Amygdala (tissue), 56 donors: ENCODE results near the gene KRT71.

Experiments used
- DNase-seq, 56 donors: peaks; one replicate each; lab custom pipeline; 2025; lab: John Stamatoyannopoulos, UW

Gene KRT71

GRCh38 chr12:52577316-52577715 is 24.4 kb upstream of the KRT71 start:
- DNase-seq, result no peak

- DNase-seq, result no peak
Measured at GRCh38 chr12:52575948-52576347, 23.0 kb upstream of the KRT71 start.

DNA sequence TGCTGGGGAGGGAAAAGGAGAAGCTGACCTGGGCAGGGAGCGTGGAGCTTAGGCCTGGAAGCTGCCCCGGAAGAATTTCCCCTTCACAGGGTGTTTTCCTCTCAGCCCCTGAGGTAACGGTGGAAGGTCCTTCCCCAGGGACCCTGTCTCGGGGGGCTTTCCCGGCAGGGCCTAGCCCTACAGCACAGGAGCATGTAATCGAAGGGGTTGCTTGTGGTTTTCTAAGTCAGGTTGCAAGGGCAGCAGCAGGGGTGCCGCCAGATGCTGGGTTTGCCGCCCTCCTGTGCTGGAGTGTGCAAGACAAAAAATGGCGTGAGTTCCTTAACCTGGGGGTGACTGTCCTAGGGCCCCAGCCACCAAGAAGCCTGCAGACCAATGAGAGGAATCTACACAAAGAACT is 22.3 kb upstream of the KRT71 start:
- DNase-seq, result no peak

- no peak for DNase-seq
Measured at GRCh38 chr12:52573743-52574142, 20.8 kb upstream of the KRT71 start, which contains the start of gene KRT74. Gene KRT74, minus strand, starts transcription at chr12:52573843. Its CDS starts 66 bp downstream, at chr12:52573777.

DNA sequence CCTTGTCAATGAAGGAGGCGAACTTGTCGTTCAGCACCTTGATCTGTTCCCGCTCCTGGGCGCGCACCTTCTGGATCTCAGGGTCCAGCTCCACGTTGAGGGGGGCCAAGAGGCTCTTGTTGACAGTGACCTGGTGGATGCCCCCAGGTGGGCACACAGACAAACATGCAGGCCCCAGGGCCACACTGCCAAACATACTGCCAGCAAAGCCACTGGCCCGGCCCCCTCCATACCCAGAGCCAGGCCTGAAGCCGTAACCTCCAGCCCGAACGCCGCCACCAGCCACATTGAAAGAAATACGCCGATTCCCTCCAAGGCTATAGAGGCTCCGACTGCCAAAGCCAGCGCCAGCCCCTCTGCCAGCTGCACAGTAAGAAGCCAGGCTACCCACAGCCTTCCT is 20.4 kb upstream of the KRT71 start:
- no peak for DNase-seq

DNA sequence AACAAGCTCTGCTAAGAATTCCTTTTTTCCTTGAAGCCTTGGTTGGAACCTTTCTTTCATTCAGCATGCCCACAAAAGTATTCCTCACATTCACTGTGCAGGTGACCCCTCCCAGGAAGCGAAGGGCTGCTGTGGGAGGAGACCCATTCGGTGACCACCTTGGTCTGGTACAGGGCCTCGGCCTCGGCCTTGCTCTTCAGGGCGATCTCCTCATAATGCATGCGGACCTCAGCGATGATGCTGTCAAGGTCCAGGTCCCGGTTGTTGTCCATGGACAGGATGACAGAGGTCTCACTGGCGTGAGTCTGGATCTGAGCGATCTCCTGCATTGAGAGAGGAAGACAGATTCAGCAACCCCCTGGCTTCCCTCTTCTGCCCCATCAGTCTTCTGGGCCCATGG is 17.6 kb upstream of the KRT71 start:
- no peak for DNase-seq

DNA sequence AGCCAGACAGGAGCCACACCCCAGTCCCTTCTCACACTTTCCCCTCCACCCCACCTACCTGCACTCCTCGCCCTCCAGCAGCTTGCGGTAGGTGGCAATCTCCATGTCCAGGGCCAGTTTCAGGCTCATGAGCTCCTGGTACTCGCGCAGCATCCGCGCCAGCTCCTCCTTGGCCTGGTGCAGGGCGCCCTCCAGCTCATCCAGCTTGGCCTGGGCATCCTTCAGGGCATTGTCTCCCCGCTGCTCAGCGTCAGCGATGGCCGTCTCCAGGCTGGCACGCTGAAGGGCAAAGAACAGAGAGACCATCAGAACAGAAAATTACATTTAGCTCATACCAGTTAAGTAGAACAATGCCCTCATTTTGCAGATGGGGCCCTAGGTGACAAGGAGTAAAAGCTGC is 15.2 kb upstream of the KRT71 start:
- DNase-seq, result peak in 13 of 56 donors; percentile 4 to 36 (median 20)

- no peak for DNase-seq
Measured at GRCh38 chr12:52566847-52567291, 13.9 kb upstream of the KRT71 start.

DNA sequence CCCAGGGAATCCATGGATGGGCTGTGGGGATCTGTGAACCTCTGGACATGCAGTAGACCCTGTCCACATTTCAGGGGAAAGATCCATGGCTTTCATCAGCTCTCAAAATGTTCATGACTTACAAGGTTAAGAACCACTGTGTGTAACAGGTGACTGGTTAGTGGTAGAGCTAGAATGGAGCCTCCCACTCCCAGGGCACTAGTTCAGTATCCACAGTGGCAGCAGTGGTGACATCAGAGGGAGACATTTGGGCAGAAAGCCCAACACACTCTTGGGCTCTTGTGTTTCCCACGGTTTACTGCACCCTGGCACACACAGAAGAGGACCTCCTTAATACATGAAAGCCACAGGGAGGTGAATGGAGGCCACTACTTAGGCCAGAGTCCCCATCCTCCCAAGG is 11.6 kb upstream of the KRT71 start:
- DNase-seq, result no peak

DNA sequence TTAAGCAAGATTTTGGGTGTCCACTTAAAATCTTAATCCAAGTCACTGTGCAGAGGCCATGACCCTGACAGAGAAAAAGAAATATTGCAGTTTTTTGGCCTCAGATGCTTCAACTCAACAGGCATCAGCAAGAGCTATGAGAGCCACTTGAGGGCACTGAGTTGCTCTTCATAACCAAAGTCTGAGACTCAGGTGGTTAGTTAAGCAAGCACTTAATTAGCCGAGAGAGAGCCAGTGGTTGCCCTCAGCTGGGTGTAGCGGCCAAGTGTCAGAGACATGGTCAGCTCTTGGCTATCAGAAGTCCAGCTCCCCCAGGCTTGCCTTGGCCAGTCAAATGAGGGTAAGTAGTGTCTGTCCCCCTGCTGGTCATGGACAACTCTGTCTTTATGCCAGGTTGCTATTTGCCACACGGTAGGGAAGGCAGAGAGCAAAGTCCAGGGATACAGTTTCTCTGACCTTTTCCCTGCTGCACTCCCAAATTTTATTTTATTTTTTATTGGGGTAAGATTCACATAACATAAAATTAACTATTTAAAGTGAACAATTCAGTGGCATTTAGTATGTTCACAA is 9.0 kb upstream of the KRT71 start:
- DNase-seq, result no peak

- no peak for DNase-seq
Measured at GRCh38 chr12:52559979-52560378, 7.0 kb upstream of the KRT71 start.

DNA sequence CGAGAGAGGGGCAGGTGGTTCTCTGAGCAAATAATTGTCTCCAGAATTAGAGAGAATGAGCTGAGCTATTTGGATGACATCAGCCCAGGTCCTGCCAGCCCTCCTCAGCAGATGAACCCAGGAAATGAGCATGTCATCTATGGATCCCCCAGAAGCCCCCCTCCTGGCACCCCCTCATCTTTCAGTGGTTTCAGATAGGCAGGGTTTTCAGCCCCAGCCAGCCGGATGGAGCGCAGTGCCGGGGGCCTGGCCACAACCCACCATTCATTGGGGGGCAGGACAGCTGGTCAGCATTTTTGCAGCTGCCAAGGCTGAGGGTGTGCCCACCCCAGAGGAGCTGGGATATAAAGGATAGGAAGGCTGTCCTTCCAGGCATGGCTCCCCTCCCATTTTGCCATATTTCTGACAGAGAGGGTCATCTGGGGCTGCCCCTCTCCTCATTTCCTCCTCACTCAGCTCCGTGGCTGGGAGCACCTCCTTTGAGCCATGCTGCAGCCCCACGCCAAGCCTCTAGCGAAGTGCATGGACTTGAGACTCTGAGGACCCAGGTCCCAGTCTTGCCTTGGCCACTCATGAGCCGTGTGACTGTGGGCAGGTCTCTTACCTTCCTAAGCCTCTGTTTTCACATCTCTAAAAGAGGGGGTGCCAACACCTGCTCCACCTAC is 6.0 kb upstream of the KRT71 start:
- DNase-seq, result no peak

GRCh38 chr12:52557476-52557875 is 4.5 kb upstream of the KRT71 start:
- DNase-seq, result no peak

- DNase-seq, result no peak
Measured at GRCh38 chr12:52555577-52555976, 2.6 kb upstream of the KRT71 start.

DNA sequence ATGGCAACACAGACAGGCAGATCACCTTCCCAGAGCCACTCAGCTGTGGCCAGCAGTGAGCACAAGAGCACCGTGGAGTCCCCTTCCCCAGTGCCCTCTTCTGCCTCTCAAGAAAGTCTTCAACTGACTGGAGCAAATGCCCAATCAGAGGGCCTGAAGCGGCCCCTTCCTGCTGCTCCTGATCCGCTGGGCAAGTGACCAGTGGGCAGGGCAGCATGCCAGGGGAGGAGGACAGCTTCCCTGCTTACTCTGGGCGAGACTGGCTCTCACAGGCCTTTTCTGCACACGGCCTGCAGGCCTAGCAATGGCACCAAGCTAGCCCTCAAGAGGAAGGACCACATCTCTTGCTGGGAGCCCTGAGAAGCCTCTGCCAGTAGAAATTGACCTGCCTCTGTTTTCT is 890 bp downstream of the KRT71 start:
- DNase-seq, result peak in 25 of 56 donors; percentile 5 to 74 (median 28)

DNA sequence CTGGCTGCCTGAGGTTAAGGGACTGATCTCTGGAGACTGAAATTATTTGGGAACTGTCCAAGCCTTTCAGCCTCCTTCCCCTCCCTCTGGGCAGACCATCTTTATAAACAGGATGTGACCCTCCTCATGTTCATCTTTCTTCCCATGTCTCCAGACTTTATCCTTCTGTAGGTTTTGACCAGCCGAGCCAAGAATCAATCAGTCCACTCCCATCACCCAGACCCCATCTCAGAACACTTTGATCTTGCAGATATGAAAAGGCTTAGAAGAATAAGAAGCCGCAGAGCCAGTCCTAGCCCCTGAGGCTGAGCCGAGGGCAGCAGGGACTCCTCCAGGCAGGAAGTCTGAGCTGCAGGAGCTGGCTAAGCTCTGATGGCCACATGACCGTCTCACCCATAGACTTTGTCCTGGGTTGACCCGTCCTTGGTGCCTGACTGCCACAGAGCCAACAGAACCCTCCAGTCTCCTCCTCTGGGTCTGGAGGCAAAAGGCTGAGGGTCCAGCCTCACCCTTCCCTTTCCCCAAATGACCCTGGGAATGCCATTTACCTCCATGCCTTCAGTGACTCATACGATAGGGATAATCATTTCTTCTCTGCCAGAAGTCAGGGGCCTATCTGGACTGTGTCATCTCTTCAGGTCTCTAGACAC is 1.6 kb downstream of the KRT71 start:
- DNase-seq, result no peak

- no peak for DNase-seq
Measured at GRCh38 chr12:52546126-52546525, 6.8 kb downstream of the KRT71 start.

- peak in 23 of 56 donors; percentile 6 to 70 (median 33) for DNase-seq
Measured at GRCh38 chr12:52543985-52544883, 8.7 kb downstream of the KRT71 start.

- no peak for DNase-seq
Measured at GRCh38 chr12:52542785-52543318, 10.1 kb downstream of the KRT71 start.

- no peak for DNase-seq
Measured at GRCh38 chr12:52542157-52542556, 10.8 kb downstream of the KRT71 start.

- no peak for DNase-seq
Measured at GRCh38 chr12:52541709-52542108, 11.2 kb downstream of the KRT71 start.
